Peyer's patch (tissue), 4 donors: ENCODE data around the gene LYVE1. TPM values are rescaled to one million over a fixed set of nuclear protein-coding genes. Genes with fewer than 3 reads are reported as not detected.

ENCODE experiments used
- DNase-seq, 3 donors: peaks; one replicate each; pipeline ENCODE4 v3.0.0-alpha.2; 2017 to 2019
- H3K27ac ChIP-seq, 4 donors: fragments of 200-600 bp; sonication (generic); one replicate each; pipeline ENCODE4 v1.5.1; 2016 to 2019
- H3K27me3 ChIP-seq, 2 donors: fragments of 200-600 bp; sonication (generic); one replicate each; pipeline ENCODE4 v1.5.1; 2019
- H3K36me3 ChIP-seq, 3 donors: fragments of 200-600 bp; sonication (generic); one replicate each; pipeline ENCODE4 v1.5.1; 2016 to 2019
- H3K4me1 ChIP-seq, 4 donors: fragments of 200-600 bp; sonication (generic); one replicate each; pipeline ENCODE4 v1.5.1; 2016 to 2019
- H3K4me3 ChIP-seq, 4 donors: fragments of 200-600 bp; sonication (generic); 1 replicate in 3 of 4; 2 replicates in 1 of 4; pipeline ENCODE4 v1.5.1; 2016 to 2019; ENCODE audit warnings: mild to moderate bottlenecking in 1 of 4
- H3K9me3 ChIP-seq, 4 donors: fragments of 200-600 bp; sonication (generic); one replicate each; pipeline ENCODE4 v1.5.1; 2016 to 2019; ENCODE audit warnings: mild to moderate bottlenecking in 1 of 4
- POLR2A ChIP-seq, 2 donors: fragments of 450-650 bp; IDR thresholded peaks; one replicate each; pipeline ENCODE4 v1.5.1; 2017; ENCODE audit warnings: antibody characterized with exemption in 2 of 2, mild to moderate bottlenecking in 2 of 2, moderate library complexity in 2 of 2
- total RNA-seq, 4 donors: library from RNA; depleted of rRNA; stranded (reverse); fragments of >200 nt; gene quantifications; one replicate each; pipeline ENCODE4 v1.1.0, GENCODE V29; 2016
- TF ChIP-seq, protein P1 (sequence below), 6 experiments: fragments of 450-650 bp in 4 of 6; fragments of 200-600 bp in 2 of 6; sonication (generic) in 1 of 6; IDR thresholded peaks; one replicate each; pipeline ENCODE4 v1.5.1; 2017 to 2019; ENCODE audit warnings: antibody characterized with exemption in 6 of 6, mild to moderate bottlenecking in 3 of 6, moderate library complexity in 1 of 6

Gene LYVE1
- total RNA-seq, 4 donors from 2014 or later = 4.1 to 50.3 (median 21.4) TPM

DNA sequence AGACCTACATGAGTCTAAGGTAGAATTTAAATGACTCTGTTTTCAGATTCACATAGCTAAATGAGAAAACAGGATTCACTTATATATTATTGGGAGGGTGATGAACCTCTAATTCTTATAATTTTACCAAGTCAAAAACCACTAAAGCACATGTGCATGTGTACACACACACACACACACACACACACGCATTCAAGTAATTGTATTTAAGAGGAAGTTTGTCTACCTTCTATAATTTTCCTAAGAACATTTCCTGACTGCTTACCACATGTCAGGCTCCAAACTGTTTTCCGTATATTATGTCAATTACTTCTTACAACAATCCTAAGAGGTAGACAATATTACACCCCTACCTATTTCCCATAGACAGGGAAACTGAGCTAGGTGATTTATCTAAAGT, 34.1 kb downstream of the LYVE1 start:
- Histone ChIP-seq H3K27me3 (no peaks in the 10 kb centered on the region), H3K4me1 (no peaks in the 10 kb centered on the region), H3K9me3 (no peaks in the 10 kb centered on the region), H3K27ac (no peak overlapping the region), H3K4me3 (no peak overlapping the region), H3K36me3 (peaks cover 0 to 32% (median 0%) of the 10 kb centered on the region in 3 donors)
- TF ChIP-seq, protein P1, sequence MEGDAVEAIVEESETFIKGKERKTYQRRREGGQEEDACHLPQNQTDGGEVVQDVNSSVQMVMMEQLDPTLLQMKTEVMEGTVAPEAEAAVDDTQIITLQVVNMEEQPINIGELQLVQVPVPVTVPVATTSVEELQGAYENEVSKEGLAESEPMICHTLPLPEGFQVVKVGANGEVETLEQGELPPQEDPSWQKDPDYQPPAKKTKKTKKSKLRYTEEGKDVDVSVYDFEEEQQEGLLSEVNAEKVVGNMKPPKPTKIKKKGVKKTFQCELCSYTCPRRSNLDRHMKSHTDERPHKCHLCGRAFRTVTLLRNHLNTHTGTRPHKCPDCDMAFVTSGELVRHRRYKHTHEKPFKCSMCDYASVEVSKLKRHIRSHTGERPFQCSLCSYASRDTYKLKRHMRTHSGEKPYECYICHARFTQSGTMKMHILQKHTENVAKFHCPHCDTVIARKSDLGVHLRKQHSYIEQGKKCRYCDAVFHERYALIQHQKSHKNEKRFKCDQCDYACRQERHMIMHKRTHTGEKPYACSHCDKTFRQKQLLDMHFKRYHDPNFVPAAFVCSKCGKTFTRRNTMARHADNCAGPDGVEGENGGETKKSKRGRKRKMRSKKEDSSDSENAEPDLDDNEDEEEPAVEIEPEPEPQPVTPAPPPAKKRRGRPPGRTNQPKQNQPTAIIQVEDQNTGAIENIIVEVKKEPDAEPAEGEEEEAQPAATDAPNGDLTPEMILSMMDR (IDR thresholded peaks at IDR 0.05) = no peak
- DNase-seq = no peak

- TF ChIP-seq POLR2A (IDR thresholded peaks at IDR 0.05) = no peak
- TF ChIP-seq, protein P1 (IDR thresholded peaks at IDR 0.05) = no peak
- no peaks in the 10 kb centered on the region for H3K27me3 ChIP-seq
- no peaks in the 10 kb centered on the region for H3K4me1 ChIP-seq
- H3K9me3 ChIP-seq = no peaks in the 10 kb centered on the region
- no peak overlapping the region for H3K4me3 ChIP-seq
- H3K27ac ChIP-seq = no peak overlapping the region
- no peak for DNase-seq
- H3K36me3 ChIP-seq = peaks cover 0 to 42% (median 0%) of the 10 kb centered on the region in 3 donors
Observed at GRCh38 chr11:10533323-10533722, 35.1 kb downstream of the LYVE1 start.

- Histone ChIP-seq H3K9me3 (no peaks in the 10 kb centered on the region), H3K27ac (no peak overlapping the region), H3K27me3 (no peaks in the 10 kb centered on the region), H3K36me3 (peaks cover 0 to 42% (median 0%) of the 10 kb centered on the region in 3 donors), H3K4me3 (no peak overlapping the region), H3K4me1 (peaks cover 0 to 4% (median 0%) of the 10 kb centered on the region in 4 donors)
- TF ChIP-seq, protein P1 (IDR thresholded peaks at IDR 0.05) = no peak
- TF ChIP-seq POLR2A (IDR thresholded peaks at IDR 0.05) = no peak
- no peak for DNase-seq
Observed at GRCh38 chr11:10532526-10532925, 35.9 kb downstream of the LYVE1 start.

DNA sequence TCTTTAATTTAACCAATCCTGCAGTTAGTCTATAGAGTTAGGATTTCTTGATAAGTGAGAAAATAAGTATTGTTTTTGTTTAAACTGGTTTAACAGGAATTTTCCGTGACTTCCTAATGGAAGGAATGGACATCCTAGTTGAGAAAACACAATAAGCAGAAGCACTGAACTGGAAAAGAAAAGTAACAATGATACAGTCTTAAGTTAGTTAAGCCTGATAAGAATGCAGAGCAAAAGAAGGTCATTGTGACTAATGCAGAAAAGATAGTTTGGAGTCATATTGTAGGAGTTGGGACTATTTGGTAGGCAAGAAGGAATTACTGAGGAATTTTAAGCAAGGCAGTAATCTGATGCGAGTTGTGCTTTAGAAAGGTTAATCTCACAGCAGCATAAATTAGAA, 39.2 kb downstream of the LYVE1 start:
- TF ChIP-seq POLR2A (IDR thresholded peaks at IDR 0.05) = no peak
- TF ChIP-seq, protein P1 (IDR thresholded peaks at IDR 0.05) = no peak
- H3K36me3 ChIP-seq = peaks cover 0 to 70% (median 0%) of the 10 kb centered on the region in 3 donors
- DNase-seq = no peak
- H3K9me3 ChIP-seq = no peaks in the 10 kb centered on the region
- no peak overlapping the region for H3K4me3 ChIP-seq
- H3K27me3 ChIP-seq = no peaks in the 10 kb centered on the region
- H3K27ac ChIP-seq = no peak overlapping the region
- H3K4me1 ChIP-seq = peaks cover 0 to 4% (median 0%) of the 10 kb centered on the region in 4 donors

DNA sequence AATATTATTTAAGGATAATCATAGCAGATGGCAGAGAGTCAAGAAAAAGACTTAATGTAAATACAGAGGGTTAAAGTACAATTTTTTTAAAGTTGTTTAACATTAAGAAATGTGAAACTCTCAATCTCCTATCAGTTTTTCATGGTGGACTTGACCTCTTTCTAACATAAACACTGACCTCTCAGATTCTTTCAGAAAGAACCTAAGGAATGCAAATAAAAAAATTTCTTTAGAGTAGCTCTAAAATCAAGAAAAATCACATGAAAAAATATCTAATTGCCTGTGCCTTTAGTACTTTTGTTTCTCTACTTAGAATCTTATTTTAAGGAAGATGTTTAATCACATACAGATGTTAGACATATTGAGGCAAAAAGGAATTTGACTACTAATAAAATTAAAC, 40.3 kb downstream of the LYVE1 start:
- Histone ChIP-seq H3K9me3 (no peaks in the 10 kb centered on the region), H3K4me1 (peaks cover 0 to 4% (median 0%) of the 10 kb centered on the region in 4 donors), H3K4me3 (no peak overlapping the region), H3K27me3 (no peaks in the 10 kb centered on the region), H3K36me3 (peaks cover 0 to 69% (median 0%) of the 10 kb centered on the region in 3 donors), H3K27ac (no peak overlapping the region)
- no peak for TF ChIP-seq POLR2A (IDR thresholded peaks at IDR 0.05)
- TF ChIP-seq, protein P1 (IDR thresholded peaks at IDR 0.05) = no peak
- DNase-seq = no peak
